ENCODE results near the gene C11orf42.

DNA sequence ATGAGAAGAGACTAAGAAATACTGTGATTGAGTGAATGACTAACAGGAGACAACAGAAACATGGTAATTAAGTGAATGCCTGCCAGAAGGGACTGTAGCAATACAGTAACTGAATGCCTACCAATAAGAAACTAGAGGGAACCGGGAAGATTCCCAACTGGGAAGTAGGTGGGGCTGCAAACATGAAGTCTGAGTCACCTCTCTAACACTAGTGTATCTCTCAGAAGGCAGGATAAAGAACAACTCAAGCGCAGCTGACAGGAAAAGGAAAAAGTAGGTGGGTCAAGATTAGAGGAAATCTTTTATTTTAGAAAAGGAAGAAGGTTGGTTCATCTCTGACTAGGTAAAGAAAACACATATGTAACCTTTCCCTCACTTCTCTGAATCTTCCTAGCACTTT lies 14.0 kb downstream of the C11orf42 start:
- no peak for TF ChIP-seq PPARA (CRISPR knock-in tag; IDR thresholded peaks at IDR 0.05; ENCODE audit: borderline replicate concordance)
- TF ChIP-seq, protein P1, sequence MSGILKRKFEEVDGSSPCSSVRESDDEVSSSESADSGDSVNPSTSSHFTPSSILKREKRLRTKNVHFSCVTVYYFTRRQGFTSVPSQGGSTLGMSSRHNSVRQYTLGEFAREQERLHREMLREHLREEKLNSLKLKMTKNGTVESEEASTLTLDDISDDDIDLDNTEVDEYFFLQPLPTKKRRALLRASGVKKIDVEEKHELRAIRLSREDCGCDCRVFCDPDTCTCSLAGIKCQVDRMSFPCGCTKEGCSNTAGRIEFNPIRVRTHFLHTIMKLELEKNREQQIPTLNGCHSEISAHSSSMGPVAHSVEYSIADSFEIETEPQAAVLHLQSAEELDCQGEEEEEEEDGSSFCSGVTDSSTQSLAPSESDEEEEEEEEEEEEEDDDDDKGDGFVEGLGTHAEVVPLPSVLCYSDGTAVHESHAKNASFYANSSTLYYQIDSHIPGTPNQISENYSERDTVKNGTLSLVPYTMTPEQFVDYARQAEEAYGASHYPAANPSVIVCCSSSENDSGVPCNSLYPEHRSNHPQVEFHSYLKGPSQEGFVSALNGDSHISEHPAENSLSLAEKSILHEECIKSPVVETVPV (CRISPR knock-in tag; IDR thresholded peaks at IDR 0.05) = no peak
- TF ChIP-seq ESRRG (CRISPR knock-in tag; IDR thresholded peaks at IDR 0.05) = no peak
- TF ChIP-seq GLIS3 (CRISPR knock-in tag; IDR thresholded peaks at IDR 0.05) = no peak
